ENCODE measurements around the gene TCF7L1.
"Not testable (repeated sequence)": the region's sequence is repeated elsewhere in the genome, so short reads cannot be mapped to it uniquely, and the experiment has no call there.

Gene TCF7L1, protein sequence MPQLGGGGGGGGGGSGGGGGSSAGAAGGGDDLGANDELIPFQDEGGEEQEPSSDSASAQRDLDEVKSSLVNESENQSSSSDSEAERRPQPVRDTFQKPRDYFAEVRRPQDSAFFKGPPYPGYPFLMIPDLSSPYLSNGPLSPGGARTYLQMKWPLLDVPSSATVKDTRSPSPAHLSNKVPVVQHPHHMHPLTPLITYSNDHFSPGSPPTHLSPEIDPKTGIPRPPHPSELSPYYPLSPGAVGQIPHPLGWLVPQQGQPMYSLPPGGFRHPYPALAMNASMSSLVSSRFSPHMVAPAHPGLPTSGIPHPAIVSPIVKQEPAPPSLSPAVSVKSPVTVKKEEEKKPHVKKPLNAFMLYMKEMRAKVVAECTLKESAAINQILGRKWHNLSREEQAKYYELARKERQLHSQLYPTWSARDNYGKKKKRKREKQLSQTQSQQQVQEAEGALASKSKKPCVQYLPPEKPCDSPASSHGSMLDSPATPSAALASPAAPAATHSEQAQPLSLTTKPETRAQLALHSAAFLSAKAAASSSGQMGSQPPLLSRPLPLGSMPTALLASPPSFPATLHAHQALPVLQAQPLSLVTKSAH

DNA sequence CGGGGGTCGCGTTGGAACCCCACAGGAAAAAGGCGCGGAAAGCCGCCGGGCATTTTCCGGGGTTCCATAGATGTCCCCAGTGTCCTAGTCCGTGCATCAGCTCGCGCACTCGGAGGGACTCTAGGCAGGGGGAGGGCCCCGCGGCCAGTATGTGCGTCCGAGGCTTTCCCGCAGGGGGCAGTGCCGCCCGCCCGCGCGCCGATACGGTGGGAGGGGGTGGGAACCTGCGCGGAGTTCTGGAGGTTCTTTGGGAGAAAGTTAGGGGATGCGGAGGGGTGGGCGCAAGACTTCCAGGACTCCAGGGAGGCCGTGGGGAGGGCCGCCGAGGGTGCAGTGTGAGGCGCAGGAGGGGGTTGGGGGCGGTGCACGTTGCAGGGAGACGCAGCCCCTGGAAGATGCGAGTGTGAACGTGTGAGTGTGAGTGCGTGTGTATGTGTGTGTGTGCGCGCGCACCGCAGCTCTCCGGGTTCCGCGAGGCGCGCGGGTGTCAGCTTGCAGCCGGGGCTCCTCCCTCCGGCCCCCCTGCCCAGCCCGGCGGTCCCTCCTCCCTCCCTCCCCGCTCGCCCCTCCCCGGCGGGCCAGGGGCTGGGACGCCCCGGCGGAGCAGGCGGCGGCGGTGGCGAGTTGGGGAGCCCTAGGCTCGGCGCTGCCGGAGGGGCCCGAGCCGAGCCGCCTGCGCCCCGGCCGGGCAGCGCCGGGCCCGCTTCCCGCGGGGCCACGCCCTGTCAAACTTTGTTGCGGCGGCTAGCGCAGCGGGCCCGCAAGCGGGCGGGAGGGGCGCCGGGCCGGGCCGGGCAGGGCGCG, at the start of gene TCF7L1:
Gene TCF7L1, plus strand, starts transcription at position 559 of the 804 bp plus-strand sequence. CDS start 293 bp downstream, outside the sequence.
- peak; percentile 18 for DNase-seq

DNA sequence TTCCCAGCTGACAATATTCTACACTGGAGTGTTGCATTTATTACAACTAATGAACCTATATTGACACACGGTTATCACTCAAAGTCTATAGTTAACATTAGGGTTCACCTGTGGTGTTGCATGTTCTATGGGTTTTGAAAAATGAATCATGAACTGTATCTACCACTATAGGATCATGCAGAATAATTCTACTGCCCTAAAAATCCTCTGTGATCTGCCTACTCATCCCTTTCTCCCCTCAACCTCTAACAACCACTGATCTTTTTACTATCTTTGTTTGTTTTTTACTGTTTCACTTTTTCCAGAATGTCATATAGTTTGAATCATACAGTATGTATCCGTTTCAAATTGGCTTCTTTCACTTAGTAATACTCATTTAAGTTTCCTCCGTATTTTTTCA, 47.6 kb upstream of the TCF7L1 start:
- DNase-seq, result no peak

DNA sequence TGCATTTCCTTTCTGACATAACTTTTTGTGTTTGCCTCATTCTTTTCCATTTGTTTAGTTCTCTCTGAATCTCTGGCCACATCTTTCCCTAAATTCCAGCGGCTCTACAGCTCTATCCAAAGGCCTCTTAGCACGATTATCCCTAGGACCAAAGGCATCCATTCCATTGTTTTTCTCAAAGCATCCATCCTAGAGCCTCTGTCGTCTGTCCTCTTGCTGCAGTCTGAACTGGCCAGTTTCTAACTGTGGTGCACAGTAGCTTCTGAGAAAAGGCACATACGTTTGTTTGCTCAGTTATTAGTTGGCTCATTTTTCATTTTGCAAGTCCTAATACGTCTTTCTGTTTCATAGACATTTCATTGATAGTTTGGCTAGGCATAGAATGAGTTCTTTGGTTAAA, 45.7 kb upstream of the TCF7L1 start:
- no peak for DNase-seq

DNA sequence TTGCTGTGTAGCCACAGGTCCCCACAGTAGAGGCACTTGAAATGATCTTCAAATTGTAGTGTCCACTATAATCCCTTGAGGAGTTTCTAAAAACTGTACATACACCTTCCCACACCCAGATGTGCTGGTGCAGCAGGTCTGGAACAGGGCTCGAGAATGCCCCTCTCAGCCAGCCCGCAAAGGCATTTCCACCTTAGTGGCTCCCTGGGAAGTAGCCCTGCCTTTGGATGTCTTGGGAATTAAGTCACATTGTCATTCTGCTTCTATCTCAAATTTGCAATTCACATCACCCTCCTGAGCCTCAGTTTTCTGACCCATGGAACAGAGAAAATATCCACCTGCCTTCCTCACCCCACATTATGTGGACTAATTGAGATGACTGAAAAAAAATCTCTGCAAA, 44.3 kb upstream of the TCF7L1 start:
- DNase-seq, result no peak

DNA sequence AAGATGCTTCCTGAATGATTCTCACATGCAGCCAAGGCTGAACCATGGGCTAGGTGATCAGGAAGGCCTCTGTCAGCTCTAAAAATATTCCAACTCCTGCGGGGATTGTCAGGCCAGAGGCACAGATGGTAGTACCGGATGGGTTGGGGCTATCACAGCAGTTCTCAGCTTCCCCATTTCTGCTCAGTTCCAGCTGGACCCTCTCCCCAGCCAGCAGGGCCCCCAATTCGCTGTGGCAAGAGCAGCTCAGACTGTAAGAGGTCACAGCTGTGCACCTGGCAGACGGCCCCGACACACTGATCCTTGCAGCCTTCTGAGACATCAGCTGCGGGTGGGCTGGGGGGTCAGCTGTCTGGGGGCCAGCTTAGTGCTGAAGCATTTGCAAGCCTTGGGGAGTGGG, 43.6 kb upstream of the TCF7L1 start:
- DNase-seq, result no peak

DNA sequence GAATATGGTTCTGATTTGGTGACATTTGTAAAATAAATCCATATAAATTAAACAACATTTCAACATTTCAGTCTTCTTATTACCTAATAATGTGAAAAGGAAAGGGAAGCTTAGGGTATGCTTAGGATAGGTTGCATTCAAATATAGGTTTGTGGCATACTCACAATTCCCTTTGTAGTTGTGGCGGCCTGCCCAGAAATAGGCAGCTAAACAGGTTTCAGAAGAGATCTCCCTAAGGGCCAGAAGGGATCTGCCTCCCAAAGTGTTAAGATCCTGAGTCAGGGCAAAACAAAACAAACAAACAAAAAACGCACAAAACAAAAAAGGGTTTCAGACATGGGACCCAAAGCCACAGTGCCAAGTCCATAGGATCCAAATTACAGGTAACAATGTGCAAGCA, 41.4 kb upstream of the TCF7L1 start:
- no peak for DNase-seq

DNA sequence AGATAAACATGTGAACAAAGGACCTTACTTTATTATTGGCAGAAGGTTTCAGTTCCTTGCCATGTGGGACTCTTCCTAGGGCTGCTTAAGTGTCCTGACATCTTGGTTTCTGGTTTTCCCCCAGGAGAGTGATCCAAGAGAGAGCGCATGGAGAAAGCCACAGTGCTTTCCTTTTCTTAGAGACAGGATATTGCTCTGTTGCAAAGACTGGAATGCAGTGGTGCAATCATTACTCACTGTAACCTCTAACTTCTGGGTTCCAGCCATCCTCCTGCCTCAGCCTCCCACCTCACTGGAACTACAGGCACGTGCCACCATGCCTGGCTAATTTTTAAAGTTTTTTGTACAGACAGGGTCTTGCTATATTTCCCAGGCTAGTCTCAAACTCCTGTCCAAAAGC, 38.1 kb upstream of the TCF7L1 start:
- no peak for DNase-seq

DNA sequence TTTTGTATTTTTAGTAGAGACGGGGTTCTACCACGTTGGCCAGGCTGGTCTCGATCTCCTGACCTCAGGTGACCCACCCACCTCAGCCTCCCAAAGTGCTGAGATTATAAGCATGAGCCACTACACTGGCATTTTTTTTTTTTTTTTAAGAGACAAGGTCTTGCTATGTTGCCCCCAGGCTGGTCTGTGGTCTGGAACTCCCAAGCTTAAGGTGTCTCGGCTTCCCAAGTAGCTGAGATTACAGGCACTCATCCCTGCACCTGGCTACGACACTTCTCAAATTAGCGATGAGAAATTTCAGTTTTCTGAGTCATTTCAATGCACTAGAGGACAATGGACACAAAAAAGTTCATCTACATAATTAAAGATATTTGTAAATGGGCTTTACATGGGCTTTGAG, 36.6 kb upstream of the TCF7L1 start:
- DNase-seq, result no peak

DNA sequence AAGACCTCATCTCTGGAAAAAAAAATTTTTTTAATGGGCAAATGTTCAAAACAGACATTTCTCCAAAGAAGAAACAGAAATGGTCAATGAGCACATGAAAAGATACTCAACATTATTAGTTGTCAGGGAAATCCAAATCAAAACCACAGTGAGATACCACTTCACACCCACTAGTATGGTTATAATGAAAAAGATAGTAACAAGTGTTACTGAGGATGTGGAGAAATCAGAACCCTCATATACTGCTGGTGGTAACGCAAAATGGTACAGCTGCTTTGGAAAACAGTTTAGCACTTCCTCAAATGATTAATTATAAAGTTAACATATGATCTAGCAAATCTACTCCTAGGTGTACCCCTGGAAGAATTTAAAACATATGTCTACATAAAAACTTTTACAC, 29.0 kb upstream of the TCF7L1 start:
- DNase-seq, result no peak

DNA sequence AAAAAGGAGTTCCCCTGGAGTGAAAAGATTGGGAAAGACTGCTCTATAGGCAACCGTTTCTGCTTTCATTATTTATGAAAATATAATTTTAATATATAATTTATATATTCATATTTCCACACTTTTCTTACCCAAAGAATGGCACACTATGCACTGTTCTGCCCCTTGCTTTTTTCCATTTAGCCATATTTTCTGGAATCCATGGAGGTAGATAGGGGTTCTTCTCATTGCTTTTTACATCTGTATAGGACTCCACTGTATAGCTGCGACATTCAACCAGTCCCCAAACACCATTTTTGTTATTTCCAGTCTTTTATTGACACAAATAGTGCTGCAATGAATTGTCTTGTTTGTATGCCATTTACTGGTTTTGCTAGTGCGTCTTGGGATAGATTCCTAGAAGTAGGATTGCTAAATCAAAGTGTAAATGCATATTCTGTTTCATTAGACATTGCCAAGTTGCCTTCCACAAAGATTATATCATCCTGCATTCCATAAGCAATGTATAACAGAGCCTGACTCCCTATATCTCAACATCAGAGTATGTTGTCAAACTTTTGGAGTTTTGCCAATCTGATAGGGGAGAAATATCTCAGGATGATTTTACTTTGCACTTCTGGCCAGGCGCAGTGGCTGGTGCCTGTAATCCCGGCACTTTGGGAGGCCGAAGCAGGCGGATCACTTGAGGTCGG, 26.6 kb upstream of the TCF7L1 start:
- DNase-seq, result no peak

DNA sequence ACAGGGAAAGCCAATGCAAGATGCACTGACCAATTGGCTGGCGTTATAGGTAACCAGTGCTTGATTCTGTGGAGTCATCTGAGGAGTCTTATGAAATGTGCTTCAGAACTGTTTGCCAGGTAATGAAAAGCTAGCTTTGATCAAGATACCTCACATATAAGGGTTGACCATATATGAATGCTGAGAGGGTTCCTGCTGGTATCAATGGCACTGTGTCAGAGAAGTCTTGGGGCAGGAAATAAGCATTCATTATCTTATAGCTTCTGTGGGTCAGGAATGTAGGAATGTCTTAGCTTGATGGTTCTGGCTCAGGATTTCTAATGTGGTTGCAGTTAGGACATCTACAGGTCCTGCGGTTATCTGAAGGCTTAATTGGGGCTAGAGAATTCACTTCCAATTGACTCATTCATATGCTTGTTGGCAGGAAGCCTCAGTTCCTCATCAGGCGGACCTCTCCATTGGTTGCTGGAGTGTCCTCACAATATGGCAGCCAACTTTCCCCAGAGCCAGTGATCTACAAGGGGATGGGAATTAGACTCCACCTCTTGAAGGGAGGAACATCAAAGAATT, 22.1 kb upstream of the TCF7L1 start:
- no peak for DNase-seq

DNA sequence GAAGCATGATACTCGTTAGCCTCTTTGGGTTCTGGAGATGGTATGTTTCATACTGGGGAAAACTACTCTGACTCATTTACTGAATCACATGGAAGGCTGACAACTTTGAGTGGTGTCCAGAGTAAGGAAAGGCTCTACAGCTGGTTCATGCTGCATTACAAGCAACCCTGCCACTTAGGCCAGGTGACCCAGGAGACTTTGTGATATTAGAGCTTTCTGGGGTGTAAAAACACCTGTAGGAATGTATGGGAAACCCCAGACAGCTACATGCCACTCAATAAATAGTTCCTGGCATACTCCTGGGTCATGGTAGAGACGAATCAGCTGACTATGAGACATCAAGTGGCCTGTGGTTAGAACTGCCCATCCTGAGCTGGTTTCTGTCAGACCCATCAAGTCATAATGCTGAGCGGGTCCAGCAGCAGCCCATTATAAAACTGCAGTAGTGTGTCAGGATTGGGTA, 21.3 kb upstream of the TCF7L1 start:
- no peak for DNase-seq

DNA sequence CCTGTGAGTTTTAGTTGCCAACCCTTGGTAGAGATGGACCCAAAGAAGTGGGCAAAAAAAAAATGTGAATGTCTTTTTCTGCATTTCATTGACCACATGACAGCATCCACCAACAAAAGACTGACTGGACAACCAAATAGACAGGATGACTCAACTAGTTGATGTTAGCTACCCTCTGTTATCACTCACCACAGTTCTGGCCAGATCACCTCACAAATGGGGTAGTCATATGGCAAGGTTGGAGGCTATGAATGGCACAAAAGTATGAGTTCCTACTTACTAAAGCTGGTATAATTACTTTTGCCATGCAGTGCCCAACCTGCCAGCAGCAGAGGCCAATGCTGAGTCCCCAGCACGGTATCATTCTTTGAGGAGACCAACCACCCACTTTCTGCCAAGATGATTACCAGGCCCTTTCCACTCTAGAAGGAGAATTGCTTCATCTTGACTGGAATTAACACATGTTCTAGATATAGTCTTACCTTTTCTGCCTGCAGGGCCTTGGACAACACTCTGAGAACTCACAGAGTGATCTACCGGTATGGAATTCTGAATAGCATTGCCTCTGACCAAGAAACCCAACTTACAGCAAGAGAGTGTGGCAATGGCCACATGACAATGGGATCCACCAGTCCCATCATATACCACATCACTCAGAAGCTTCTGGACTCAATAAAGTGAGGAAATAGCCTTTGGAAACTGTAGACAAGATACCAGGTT, 20.1 kb upstream of the TCF7L1 start:
- DNase-seq, result no peak

DNA sequence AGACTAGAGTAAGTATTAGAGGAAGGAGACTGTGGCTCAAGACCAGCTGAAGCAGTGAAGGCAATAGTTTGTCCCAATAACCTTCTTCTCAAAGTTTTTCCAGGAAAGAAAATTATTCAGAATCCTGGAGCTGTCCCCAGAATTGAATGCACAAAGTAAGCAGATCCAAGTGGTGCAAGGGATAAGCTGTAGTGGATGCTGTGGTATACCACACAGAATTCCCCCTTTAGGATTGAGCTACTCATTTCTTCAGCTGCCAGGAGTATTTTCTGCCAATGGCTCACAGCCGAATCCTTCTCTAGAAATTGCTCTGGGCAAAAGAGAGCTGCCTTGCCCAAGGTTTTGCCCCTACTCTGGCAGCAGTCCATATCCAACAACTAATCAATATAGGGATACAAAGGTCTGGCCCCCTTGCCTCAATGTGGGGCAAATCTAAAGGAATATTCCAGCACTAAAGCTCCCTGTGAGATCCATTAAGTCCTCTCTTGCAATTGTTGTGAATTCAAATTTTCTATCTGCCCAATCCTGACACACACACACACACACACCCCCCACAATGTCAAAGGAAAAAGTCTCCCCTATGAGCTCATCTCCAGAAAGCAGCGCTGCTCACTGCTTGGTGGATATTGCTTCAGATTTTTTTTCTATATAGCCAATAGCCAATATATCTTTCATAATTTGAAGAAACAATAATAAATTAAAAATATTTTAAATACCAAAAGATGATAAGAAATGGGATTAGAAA, 18.4 kb upstream of the TCF7L1 start:
- no peak for DNase-seq

DNA sequence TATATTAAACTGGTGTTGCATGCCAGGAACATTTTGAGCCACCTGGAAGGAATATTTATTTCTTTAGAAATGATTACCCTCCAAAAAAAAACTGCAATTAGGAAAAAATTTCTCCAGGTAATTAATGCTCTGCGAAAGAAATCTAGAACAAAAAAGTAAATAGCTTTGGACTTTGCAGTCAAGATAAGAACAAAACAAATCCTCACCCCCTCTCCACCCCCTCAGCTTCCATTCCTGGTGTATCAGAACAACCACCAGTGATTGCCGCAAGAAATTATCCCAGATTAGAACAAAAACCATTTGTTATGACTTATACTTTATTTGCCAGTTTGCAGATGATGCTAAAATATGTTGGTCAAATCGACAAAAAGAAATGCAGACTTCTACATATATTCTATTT, 17.0 kb upstream of the TCF7L1 start:
- no peak for DNase-seq

DNA sequence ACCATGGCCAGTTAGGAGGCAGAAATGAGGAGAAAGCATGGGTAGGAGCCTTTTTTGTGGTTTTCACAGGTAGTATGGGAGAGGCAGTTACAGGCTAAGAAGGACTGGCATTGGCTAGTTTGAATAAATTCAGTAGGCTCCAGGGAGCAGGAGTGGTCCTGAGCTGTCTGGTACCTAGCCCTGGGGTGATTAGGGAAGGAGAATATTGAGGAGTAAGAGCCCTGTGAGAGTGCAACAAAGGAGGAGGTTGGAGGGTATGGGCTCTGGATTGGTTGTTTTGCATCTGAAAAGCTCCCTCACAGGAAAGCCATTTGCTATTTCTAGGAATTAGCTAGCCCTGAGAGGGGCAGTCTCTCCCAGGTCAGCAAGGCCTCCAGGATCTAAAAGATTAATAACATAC, 13.3 kb upstream of the TCF7L1 start:
- DNase-seq, result no peak

DNA sequence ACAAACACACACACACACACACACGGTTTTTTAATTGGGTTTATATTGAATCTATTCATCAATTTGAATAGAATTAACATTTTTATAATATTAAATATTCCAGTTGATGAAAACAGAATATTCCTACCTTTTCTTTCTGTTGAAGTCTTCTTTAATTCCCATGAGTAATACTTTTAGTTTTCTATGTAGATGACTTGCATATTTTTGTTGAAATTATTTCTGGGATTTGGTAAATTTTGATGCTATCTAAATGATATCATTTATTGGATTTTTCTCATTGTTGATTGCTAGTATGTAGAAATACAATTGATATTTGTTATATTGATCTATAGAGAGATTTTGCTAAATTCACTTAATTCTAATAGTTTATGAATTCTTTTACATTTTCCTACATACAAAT, 12.8 kb upstream of the TCF7L1 start:
- DNase-seq, result no peak

DNA sequence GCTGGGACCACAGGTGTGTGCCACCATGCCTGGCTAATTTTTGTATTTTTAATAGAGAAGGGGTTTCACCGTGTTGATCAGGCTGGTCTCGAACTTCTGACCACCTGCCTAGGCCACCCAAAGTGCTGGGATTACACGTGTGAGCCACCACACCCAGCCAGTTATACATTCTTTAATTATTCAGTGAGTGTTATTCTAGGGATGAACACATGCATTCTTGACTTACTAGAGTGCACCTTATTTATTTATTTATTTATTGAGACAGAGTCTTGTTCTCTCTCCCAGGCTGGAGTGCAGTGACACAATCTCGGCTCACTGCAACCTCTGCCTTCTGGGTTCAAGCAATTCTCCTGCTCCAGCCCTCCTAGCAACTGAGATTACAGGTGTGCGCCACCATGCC, 6.7 kb upstream of the TCF7L1 start:
- DNase-seq, result not testable (repeated sequence)

DNA sequence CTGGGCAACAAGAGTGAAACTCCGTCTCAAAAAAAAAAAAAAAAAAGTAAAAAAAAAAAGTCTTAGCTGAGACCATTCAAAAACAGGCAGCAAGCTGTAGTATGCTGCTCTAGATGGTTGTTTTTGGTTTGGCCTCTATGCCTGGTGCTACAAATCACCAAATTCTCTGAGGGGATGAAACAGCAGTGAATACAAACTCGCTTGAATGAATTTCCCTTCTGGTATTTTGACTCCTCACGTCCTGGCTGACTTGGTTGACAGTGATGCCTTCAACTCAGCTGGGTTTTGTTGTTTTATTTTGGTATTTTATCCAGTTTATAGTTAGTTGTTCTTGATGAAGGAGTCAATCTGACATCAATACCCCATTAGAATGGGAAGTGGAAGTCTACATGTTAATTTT, 3.3 kb upstream of the TCF7L1 start:
- DNase-seq, result no peak

DNA sequence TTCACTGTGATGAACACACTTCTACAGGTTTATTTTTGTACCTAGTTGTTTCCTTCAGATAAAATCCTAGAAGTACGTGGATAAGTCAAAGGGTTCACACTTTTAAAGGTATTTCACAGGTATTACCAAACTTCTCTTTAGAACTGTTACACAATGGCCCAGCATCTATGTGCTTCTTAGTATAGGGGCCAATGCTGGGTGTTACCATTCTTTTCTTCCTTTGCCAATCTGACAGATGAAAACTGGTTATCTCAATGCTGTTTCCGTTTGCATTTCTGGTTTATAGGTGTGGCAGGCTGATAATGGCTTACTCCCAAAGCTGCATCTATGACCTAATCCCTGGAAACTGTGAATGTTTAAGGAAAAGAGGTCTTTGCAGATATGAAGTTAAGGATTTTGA, 2.8 kb upstream of the TCF7L1 start:
- DNase-seq, result no peak

DNA sequence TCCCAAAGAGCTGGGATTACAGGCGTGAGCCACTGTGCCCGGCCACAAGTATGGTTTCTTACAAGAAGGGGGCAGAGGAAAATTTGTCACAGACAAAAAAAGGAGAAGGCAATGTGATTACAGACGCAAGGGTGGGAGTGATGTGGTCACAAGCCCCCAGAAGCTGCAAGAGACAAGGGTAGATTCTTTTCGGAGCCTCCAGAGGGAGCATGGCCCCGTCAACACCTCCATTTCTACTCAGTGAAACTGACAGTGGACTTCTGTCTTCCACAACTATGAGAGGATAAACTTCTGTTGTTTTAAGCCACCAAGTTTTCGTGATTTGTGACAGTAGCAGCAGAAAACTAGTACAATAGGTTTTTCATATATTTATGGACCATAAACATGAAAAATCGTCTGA, 2.1 kb upstream of the TCF7L1 start:
- DNase-seq, result no peak
